ENCODE data around the gene FNDC10. TPM values are rescaled to one million over a fixed set of nuclear protein-coding genes. Genes with fewer than 3 reads are reported as not detected.

Gene FNDC10
- total RNA-seq, 1 donor from 2014 or later = 4.1 TPM

- DNase-seq (ENCODE audit: low spot score) = no peak
These were observed 51.3 kb downstream of the FNDC10 start for GRCh38 chr1:1548591-1548990.

Other genes starting within 250 kb of the FNDC10 start
- 41.9 TPM for gene MXRA8, start 241.6 kb downstream of the FNDC10 start, total RNA-seq
- gene AURKAIP1, start 224.9 kb downstream of the FNDC10 start, total RNA-seq = 102 TPM
- gene CCNL2, start 200.8 kb downstream of the FNDC10 start, total RNA-seq = 259 TPM
- gene MRPL20, start 192.8 kb downstream of the FNDC10 start, total RNA-seq = 145 TPM
- gene ANKRD65, start 178.9 kb downstream of the FNDC10 start, total RNA-seq = 40.9 TPM
- 83.3 TPM for gene VWA1, start 164.4 kb downstream of the FNDC10 start, total RNA-seq
- 8.0 TPM for gene ATAD3C, start 150.4 kb downstream of the FNDC10 start, total RNA-seq
- 42.6 TPM for gene ATAD3B, start 128.4 kb downstream of the FNDC10 start, total RNA-seq
- 26.3 TPM for gene ATAD3A, start 88.0 kb downstream of the FNDC10 start, total RNA-seq
- 2.9 TPM for gene TMEM240, start 59.5 kb downstream of the FNDC10 start, total RNA-seq
- 116 TPM for gene SSU72, start 25.3 kb downstream of the FNDC10 start, total RNA-seq
- 64.5 TPM for gene MIB2, start 15.4 kb upstream of the FNDC10 start, total RNA-seq
- gene MMP23B, start 32.0 kb upstream of the FNDC10 start, total RNA-seq = 16.6 TPM
- gene CDK11B, start 58.9 kb upstream of the FNDC10 start, total RNA-seq = 20.2 TPM
- gene SLC35E2B, start 92.7 kb upstream of the FNDC10 start, total RNA-seq = 42.8 TPM
- gene CDK11A, start 124.2 kb upstream of the FNDC10 start, total RNA-seq = 34.0 TPM
- 80.3 TPM for gene NADK, start 178.3 kb upstream of the FNDC10 start, total RNA-seq